ENCODE measurements around the gene TGFB1I1. TPM values are rescaled to one million over a fixed set of nuclear protein-coding genes. Genes with fewer than 3 reads are reported as not detected.

Gene TGFB1I1
- total and polyA plus RNA-seq, 2 of the 13 experiments (the other 11 are each of a cell fraction or from before 2014, with no cell fraction given), result 0.80 to 2.9 TPM

GRCh38 chr16:31458844-31459686, 12.9 kb upstream of the TGFB1I1 start, which contains the start of gene ARMC5 (continued):
- TF ChIP-seq PRDM15 (CRISPR knock-in tag; IDR thresholded peaks at IDR 0.05) (peak; percentile 47), XBP1 (CRISPR knock-in tag; IDR thresholded peaks at IDR 0.05) (peak; percentile 65; the same call in 1 of the 2 replicates), DMTF1 (CRISPR knock-in tag; IDR thresholded peaks at IDR 0.05) (no peak), FUBP1 (CRISPR knock-in tag; IDR thresholded peaks at IDR 0.05; ENCODE audit: borderline replicate concordance) (no peak), FOXM1 (CRISPR knock-in tag; IDR thresholded peaks at IDR 0.05) (no peak), MIXL1 (CRISPR knock-in tag; IDR thresholded peaks at IDR 0.05) (peak; percentile 83), BRF2 (CRISPR knock-in tag; IDR thresholded peaks at IDR 0.05) (peak; percentile 80; the same call in 1 of the 2 replicates), ZMYM4 (CRISPR knock-in tag; IDR thresholded peaks at IDR 0.05) (peak; percentile 74; the same call in 1 of the 2 replicates), CERS6 (CRISPR knock-in tag; IDR thresholded peaks at IDR 0.05) (peak; percentile 64; the same call in 1 of the 2 replicates), ZBTB46 (CRISPR knock-in tag; IDR thresholded peaks at IDR 0.05; ENCODE audit: borderline replicate concordance) (no peak; the same call in 1 of the 2 replicates), ZNF768 (CRISPR knock-in tag; IDR thresholded peaks at IDR 0.05) (peak; percentile 54), SMARCE1 (IDR thresholded peaks at IDR 0.05; ENCODE audit: borderline replicate concordance) (no peak), ZIK1 (CRISPR knock-in tag; IDR thresholded peaks at IDR 0.05; ENCODE audit: borderline replicate concordance, low read depth) (peak; percentile 87; the same call in 1 of the 2 replicates), ETV5 (CRISPR knock-in tag; IDR thresholded peaks at IDR 0.05; ENCODE audit: borderline replicate concordance) (peak; percentile 93), SRSF1 (optimal IDR thresholded peaks at IDR 0.05; ENCODE audit: low read depth, low read length) (peak; percentile 82), ELF4 (CRISPR knock-in tag; IDR thresholded peaks at IDR 0.05; ENCODE audit: borderline replicate concordance) (peak; percentile 98)
